Small intestine (tissue), 7 donors: ENCODE measurements around the gene DBX1. TPM values are rescaled to one million over a fixed set of nuclear protein-coding genes. Genes with fewer than 3 reads are reported as not detected.

Experiments used
- DNase-seq, 2 donors: peaks; one replicate each; pipeline versions ENCODE4 v3.0.0 to v3.0.0-alpha.2; 2013
- FAIRE-seq: peaks from 2 replicates; lab custom pipeline; 2012; peaks lifted over from hg19 to GRCh38; lab: Jason Lieb, UNC
- H3K27ac ChIP-seq, 3 donors: one replicate each; pipeline ENCODE4 v1.5.1; 2013; ENCODE audit warnings: low read length in 2 of 3, mild to moderate bottlenecking in 2 of 3, control low read depth in 1 of 3, inconsistent platforms in 1 of 3, low read depth in 1 of 3, moderate library complexity in 1 of 3
- H3K27me3 ChIP-seq, 3 donors: one replicate each; pipeline ENCODE4 v1.6.1; 2013; ENCODE audit warnings: low read length in 3 of 3, inconsistent platforms in 1 of 3; ENCODE audit not compliant: control insufficient read depth in 3 of 3, insufficient read depth in 3 of 3
- H3K36me3 ChIP-seq, 3 donors: one replicate each; pipeline ENCODE4 v1.6.1; 2013; ENCODE audit warnings: low read length in 3 of 3, inconsistent platforms in 1 of 3, low read depth in 1 of 3, mild to moderate bottlenecking in 1 of 3, moderate library complexity in 1 of 3; ENCODE audit not compliant: control insufficient read depth in 3 of 3, insufficient read depth in 2 of 3
- H3K4me1 ChIP-seq, 3 donors: one replicate each; pipeline ENCODE4 v1.6.1; 2013; ENCODE audit warnings: low read length in 2 of 3, inconsistent platforms in 1 of 3, low read depth in 1 of 3, mild to moderate bottlenecking in 1 of 3, moderate library complexity in 1 of 3; ENCODE audit not compliant: control insufficient read depth in 3 of 3, insufficient read depth in 2 of 3
- H3K4me3 ChIP-seq, 3 donors: one replicate each; pipeline ENCODE4 v1.5.1; 2013; ENCODE audit warnings: low read length in 3 of 3, control low read depth in 1 of 3, inconsistent platforms in 1 of 3, low read depth in 1 of 3, mild to moderate bottlenecking in 1 of 3, moderate library complexity in 1 of 3
- H3K9me3 ChIP-seq, 2 donors: one replicate each; pipeline ENCODE4 v1.6.1; 2013; ENCODE audit warnings: low read depth in 1 of 2, low read length in 1 of 2; ENCODE audit not compliant: control insufficient read depth in 2 of 2, insufficient read depth in 1 of 2
- WGBS, 3 donors: extraction: QIAGEN DNeasy Blood & Tissue Kit; methylation state at CpG; one replicate each; pipeline ENCODE4 v1.1.7; 2013; 5-methylcytosine and 5-hydroxymethylcytosine counted together
- polyA plus RNA-seq, 4 donors: library from polyadenylated mRNA; stranded (reverse) in 3 of 4; unstranded in 1 of 4; fragments of 200-250 nt in 3 of 4; fragments of 120-200 nt in 1 of 4; gene quantifications; one replicate each; pipeline versions ENCODE4 v1.2.1 to v1.2.3, GENCODE V29; 2013
- donor health status: healthy with polysubstance abuse.
- donor health status: control.
- donor health status: control.
- donor health status: Bipolar disorder and iron deficiency.
- donor health status: healthy.

The DBX1 gene
- polyA plus RNA-seq, 4 donors, result not detected

DNA sequence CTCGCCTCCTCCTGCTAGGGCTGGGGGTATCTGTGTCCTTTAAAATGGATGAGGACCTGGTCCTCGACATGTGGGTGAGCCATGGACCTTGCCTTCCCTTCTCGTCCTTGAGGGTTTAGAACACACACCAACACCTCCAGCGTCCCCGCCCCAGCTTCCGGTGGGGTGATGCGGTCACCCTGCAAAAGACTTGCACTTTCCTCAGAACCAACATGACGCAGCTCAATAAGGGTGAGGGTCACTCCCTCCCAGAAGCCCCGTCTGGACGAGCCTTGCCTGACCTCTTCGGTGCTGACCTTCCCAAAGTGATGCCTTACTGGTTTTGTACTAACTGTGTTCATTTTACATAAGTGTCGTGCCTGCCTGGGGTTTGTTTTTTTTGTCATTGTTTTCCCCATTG, 41.0 kb downstream of the DBX1 start:
- H3K27me3 ChIP-seq, result no peaks in the 10 kb centered on the region
- FAIRE-seq (no peak), DNase-seq (no peak)
- H3K27ac ChIP-seq, result no peak overlapping the region
- H3K4me3 ChIP-seq, result no peak overlapping the region
- 91 to 94% (median 93%) methylated on average over 12 of the region's 12 CpGs for WGBS, 3 donors
- no peaks in the 10 kb centered on the region for H3K9me3 ChIP-seq
- H3K36me3 ChIP-seq, result peaks cover 0 to 12% (median 2%) of the 10 kb centered on the region in 3 donors
- no peaks in the 10 kb centered on the region for H3K4me1 ChIP-seq

DNA sequence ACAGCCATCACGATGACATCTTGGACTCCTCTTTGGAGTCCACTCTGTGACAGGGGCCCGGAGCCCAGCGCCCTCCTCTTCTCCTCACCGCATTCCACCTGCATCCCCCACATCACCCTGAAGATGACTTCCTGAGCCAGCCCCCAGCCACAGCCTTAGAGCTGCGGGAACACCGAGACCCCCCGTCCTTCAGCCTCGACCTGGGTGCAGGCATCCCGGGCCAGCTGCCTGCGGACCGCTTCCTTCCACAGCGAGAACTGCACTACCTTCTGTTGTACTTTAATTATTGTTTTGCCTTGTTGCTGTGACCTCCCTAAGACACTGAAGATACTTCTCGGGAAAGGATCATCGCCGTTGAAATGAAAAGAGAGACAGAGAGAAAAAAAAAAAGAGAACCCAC, 42.1 kb downstream of the DBX1 start:
- Histone ChIP-seq H3K4me3 (no peak overlapping the region), H3K9me3 (no peaks in the 10 kb centered on the region), H3K4me1 (no peaks in the 10 kb centered on the region), H3K27me3 (no peaks in the 10 kb centered on the region), H3K36me3 (peaks cover 0 to 12% (median 2%) of the 10 kb centered on the region in 3 donors), H3K27ac (no peak overlapping the region)
- DNase-seq, result no peak
- 93 to 95% (median 95%) methylated on average over 15 of the region's 15 CpGs for WGBS, 3 donors
- FAIRE-seq, result no peak

DNA sequence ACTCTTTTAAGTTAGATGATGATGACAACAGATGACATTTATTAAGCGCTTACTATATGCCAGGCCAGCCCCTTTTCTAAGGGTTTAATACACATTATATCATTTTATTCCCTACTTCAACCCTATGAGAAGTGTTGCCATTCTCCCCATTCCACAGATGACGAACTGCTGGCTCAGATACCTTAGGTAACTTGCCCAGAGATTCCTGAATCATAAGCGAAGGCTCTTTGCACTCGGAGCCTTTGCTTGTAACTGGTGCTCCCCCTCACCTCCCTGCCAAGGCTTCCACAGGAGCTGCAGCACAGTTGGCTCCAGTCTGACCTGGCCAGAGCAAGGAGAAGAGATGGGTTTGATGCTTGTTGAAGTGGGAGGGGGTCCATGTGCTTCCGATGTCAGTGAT, 43.0 kb downstream of the DBX1 start:
- WGBS, 3 donors, result 83 to 89% (median 87%) methylated on average over 5 of the region's 5 CpGs
- Histone ChIP-seq H3K27me3 (no peaks in the 10 kb centered on the region), H3K27ac (no peak overlapping the region), H3K9me3 (no peaks in the 10 kb centered on the region), H3K36me3 (peaks cover 0 to 12% (median 2%) of the 10 kb centered on the region in 3 donors), H3K4me3 (no peak overlapping the region), H3K4me1 (peaks cover 0 to 6% (median 0%) of the 10 kb centered on the region in 3 donors)
- no peak for DNase-seq
- no peak for FAIRE-seq

DNA sequence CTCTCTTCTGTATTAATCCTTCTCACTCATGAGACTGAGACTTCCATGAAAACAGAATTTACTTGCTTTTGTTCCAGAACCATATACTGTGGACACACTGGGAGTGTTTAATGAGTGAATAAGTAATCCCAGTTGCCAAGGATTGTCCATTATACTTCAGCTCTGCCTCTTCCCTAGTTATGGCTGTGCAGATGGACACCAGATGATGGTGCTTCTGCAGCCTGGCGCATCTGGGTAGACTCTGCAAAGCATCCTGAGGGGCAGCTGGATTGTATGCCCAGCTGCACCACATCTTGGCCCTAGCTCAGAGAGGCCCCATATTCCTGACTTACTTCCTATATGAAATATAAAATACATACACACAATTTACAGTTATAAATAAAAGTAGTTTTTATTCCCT, 43.5 kb downstream of the DBX1 start:
- no peak for DNase-seq
- WGBS, 3 donors, result 20 to 64% (median 57%) methylated on average over 1 of the region's 1 CpG
- H3K27me3 ChIP-seq, result no peaks in the 10 kb centered on the region
- H3K4me3 ChIP-seq, result no peak overlapping the region
- no peak overlapping the region for H3K27ac ChIP-seq
- FAIRE-seq, result no peak
- H3K36me3 ChIP-seq, result peaks cover 0 to 12% (median 2%) of the 10 kb centered on the region in 3 donors
- H3K9me3 ChIP-seq, result no peaks in the 10 kb centered on the region
- peaks cover 0 to 10% (median 1%) of the 10 kb centered on the region in 3 donors for H3K4me1 ChIP-seq

DNA sequence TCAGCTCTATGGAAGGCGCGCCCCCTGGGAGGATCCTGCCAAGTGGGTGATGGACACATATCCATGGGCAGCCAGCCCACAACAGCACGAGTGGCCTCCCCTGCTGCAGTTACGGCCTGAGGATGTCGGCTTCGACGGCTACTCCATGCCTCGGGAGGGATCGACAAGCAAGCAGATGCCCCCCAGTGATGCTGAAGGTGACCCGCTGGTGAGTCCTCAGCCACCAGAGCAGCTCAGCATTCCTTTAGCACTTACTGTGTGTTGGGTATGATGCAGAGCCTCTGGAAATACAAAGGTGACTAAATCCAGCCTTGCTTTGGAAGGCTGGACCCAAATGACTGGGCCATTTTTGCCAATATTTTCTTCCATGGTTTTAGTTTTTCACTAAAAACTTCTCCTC, 45.7 kb downstream of the DBX1 start:
- FAIRE-seq, result no peak
- H3K27ac ChIP-seq, result no peak overlapping the region
- WGBS, 3 donors, result 95 to 96% (median 96%) methylated on average over 10 of the region's 10 CpGs
- H3K9me3 ChIP-seq, result no peaks in the 10 kb centered on the region
- H3K4me1 ChIP-seq, result peaks cover 0 to 14% (median 1%) of the 10 kb centered on the region in 3 donors
- H3K36me3 ChIP-seq, result peaks cover 0 to 19% (median 0%) of the 10 kb centered on the region in 3 donors
- no peaks in the 10 kb centered on the region for H3K27me3 ChIP-seq
- DNase-seq, result no peak
- H3K4me3 ChIP-seq, result no peak overlapping the region

DNA sequence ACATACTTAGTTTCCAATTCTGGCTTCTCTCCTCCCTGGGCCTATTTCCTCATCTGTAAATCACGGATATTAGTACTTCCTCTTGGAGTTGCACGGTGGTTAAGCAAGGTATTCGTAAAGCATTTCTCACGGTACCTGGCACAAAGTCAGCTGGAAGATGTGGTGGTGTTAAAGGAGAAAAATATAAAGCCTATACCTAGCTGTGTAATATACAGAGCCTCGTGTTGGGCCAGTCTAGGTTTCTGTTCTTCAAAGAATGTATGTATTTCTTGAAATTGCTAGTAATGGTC, 47.2 kb downstream of the DBX1 start:
- DNase-seq, result no peak
- H3K4me1 ChIP-seq, result peaks cover 0 to 14% (median 1%) of the 10 kb centered on the region in 3 donors
- H3K27ac ChIP-seq, result no peak overlapping the region
- no peaks in the 10 kb centered on the region for H3K9me3 ChIP-seq
- 49 to 64% (median 55%) methylated on average over 5 of the region's 5 CpGs for WGBS, 3 donors
- peaks cover 0 to 13% (median 0%) of the 10 kb centered on the region in 3 donors for H3K36me3 ChIP-seq
- FAIRE-seq, result no peak
- no peaks in the 10 kb centered on the region for H3K27me3 ChIP-seq
- no peak overlapping the region for H3K4me3 ChIP-seq

DNA sequence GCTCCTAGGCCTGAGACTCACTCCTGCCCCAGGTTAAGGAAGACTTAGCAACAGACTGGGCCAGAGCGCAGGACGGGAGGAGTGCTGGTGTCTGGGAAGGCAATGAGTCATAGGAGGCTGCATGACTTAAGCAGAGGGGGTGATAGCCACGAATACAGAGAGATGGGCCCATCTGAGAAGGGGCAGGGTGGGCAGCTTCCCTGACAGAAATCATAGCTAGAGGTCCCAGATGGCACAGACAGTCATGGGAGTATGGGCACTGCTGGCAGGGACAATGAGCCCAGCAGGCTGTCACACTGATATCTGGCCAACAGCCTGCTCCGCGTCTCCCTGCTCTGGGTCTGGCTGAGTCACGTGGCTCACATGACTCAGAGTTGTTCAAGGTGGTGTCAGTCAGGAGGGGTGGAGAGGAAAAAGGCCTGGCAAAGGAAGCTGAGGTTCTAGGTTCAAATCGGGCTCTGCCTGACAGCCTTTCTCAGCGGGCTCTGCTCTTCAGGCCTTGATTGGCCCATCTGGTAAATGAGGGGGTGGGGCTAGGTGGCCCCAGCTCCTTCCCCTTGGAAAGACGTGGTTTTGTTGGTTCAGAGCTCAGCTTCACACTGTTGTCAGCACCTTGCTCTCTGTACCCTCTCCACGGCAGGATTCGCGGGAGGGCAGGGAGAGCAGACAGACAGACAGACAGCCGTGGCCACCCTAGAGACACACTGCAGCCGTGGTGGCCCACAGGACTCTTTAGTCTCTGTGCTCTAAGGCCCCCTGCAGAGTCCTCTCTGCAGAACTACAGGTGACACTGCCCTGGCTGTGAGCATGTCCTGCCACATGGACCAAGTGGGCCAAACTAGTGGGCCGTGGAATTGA, 47.8 kb downstream of the DBX1 start:
- Histone ChIP-seq H3K27ac (peak overlapping the region; percentile 6 to 69 (median 33)), H3K27me3 (no peaks in the 10 kb centered on the region), H3K4me3 (no peak overlapping the region), H3K4me1 (peaks cover 0 to 14% (median 1%) of the 10 kb centered on the region in 3 donors), H3K9me3 (no peaks in the 10 kb centered on the region), H3K36me3 (peaks cover 0 to 14% (median 0%) of the 10 kb centered on the region in 3 donors)
- FAIRE-seq (no peak), DNase-seq (peak; percentile 87 to 93)
- WGBS, 3 donors, result 35 to 47% (median 39%) methylated on average over 15 of the region's 15 CpGs

DNA sequence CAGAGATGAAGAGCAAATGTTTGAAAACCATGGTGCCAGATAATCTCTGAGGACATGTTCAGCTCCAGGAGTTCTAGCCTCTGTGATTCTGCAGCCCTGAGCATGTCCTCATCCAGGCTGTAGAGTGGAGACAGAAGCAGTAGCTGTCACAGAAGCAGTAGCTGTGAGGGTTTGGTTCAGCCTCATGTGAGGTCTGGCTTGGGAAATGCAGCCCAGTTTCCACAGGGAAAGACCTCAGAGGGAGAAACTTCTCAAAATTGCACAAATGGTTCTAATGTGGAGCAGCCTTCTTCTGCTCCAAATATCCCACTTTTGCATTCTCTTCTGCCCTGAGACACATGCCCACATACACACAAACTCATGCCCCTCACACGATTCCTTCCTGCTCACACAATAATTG, 48.4 kb downstream of the DBX1 start:
- Histone ChIP-seq H3K27ac (peak overlapping the region; percentile 13 to 69 (median 19)), H3K27me3 (no peaks in the 10 kb centered on the region), H3K4me1 (peaks cover 0 to 14% (median 1%) of the 10 kb centered on the region in 3 donors), H3K4me3 (no peak overlapping the region), H3K36me3 (peaks cover 0 to 17% (median 0%) of the 10 kb centered on the region in 3 donors), H3K9me3 (no peaks in the 10 kb centered on the region)
- WGBS, 3 donors, result 27 to 68% (median 43%) methylated on average over 1 of the region's 1 CpG
- FAIRE-seq (no peak), DNase-seq (no peak)
